ENCODE data around the gene COLEC12.

GRCh38 chr18:468955-469790 is 31.3 kb downstream of the COLEC12 start:
- TF ChIP-seq CTCF (IDR thresholded peaks at IDR 0.05) (no peak), EP300 (IDR thresholded peaks at IDR 0.05) (no peak)
